Gastroesophageal sphincter (tissue), 3 donors: Measurements from ENCODE around the gene KRT9.
"Not testable (repeated sequence)": the region's sequence is repeated elsewhere in the genome, so short reads cannot be mapped to it uniquely, and the experiment has no call there.

Source experiments
- POLR2A ChIP-seq, 2 donors: fragments of 450-650 bp; IDR thresholded peaks; one replicate each; pipeline ENCODE4 v1.6.1; 2017; ENCODE audit warnings: antibody characterized with exemption in 2 of 2, mild to moderate bottlenecking in 2 of 2, moderate library complexity in 1 of 2
- POLR2AphosphoS5 ChIP-seq: sonication (generic); formaldehyde crosslinking; IDR thresholded peaks from one replicate; pipeline ENCODE4 v1.6.1; 2017; ENCODE audit warnings: antibody characterized with exemption
- TF ChIP-seq, protein P1 (sequence below), 4 experiments: fragments of 200-600 bp in 2 of 4; fragments of 450-650 bp in 2 of 4; sonication (generic) in 1 of 4; IDR thresholded peaks; one replicate each; pipeline ENCODE4 v1.5.1; 2017 to 2019; ENCODE audit warnings: antibody characterized with exemption in 4 of 4, mild to moderate bottlenecking in 2 of 4, moderate library complexity in 2 of 4

DNA sequence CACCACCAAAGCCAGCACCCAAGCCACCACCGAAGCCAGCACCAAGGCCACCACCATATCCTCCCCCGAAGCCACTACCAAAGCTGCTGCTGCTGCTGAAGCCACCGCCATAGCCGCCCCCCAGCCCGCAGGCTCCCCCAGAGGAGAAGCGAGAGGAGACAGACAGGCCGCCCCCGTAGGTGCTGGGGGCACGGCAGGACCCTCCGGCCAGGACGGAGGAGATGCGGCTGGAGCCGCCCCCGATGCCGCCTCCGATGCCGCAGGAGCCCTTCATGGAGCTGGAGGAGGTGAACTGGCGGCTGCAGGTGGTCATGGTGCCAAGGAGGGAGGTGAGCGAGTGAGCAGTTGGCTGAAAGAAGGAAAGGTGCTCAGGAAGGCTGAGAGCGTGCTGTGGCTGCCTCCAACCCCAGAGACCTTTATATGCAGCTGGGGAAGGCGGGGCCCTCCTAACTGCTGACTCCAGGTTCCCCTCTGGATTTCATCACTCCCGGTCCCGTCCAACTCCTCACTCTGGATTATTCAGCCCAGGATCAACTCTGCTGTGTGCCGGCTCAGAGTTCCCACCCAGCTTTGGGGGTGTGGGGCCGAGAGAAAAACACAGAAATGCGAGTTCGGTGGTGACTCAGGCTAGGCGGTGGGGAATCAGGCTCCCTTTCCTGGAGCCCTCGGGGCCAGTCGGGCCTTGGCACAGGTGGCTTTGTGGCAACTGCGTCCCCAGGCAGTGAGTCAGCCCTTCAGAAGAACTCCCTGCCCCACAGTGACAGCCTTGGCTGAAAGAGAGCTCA is 40.7 kb upstream of the KRT9 start, which contains the start of gene KRT16:
- TF ChIP-seq POLR2AphosphoS5; POLR2A (IDR thresholded peaks at IDR 0.05): not testable (repeated sequence)
- TF ChIP-seq, protein P1, sequence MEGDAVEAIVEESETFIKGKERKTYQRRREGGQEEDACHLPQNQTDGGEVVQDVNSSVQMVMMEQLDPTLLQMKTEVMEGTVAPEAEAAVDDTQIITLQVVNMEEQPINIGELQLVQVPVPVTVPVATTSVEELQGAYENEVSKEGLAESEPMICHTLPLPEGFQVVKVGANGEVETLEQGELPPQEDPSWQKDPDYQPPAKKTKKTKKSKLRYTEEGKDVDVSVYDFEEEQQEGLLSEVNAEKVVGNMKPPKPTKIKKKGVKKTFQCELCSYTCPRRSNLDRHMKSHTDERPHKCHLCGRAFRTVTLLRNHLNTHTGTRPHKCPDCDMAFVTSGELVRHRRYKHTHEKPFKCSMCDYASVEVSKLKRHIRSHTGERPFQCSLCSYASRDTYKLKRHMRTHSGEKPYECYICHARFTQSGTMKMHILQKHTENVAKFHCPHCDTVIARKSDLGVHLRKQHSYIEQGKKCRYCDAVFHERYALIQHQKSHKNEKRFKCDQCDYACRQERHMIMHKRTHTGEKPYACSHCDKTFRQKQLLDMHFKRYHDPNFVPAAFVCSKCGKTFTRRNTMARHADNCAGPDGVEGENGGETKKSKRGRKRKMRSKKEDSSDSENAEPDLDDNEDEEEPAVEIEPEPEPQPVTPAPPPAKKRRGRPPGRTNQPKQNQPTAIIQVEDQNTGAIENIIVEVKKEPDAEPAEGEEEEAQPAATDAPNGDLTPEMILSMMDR (IDR thresholded peaks at IDR 0.05): not testable (repeated sequence)
